Cardiac fibroblast (primary cell): ENCODE data around the gene ITGA11.

Experiments used
- DNase-seq, 2 donors: peaks; one replicate each; pipeline versions ENCODE4 v3.0.0 to v3.0.0-alpha.2; 2010; ENCODE audit warnings: low read depth in 2 of 2
- H3K4me3 ChIP-seq, 2 donors: replicated peaks in 1 of 2; 1 replicate in 1 of 2; 2 replicates in 1 of 2; pipeline ENCODE4 v1.5.1; 2011; ENCODE audit warnings: low read depth in 2 of 2, low read length in 2 of 2, mild to moderate bottlenecking in 2 of 2, moderate library complexity in 1 of 2
- CTCF ChIP-seq: IDR thresholded peaks from one replicate; pipeline ENCODE4 v1.5.1; 2011; ENCODE audit warnings: low read depth, mild to moderate bottlenecking, low read length, inconsistent platforms

Gene ITGA11

GRCh38 chr15:68441045-68441743, 9.2 kb upstream of the ITGA11 start:
- DNase-seq, result peak in 1 of 2 donors; percentile 34
- no peak overlapping the region for H3K4me3 ChIP-seq
- no peak for TF ChIP-seq CTCF

- no peak for TF ChIP-seq CTCF
- no peak for DNase-seq
- no peak overlapping the region for H3K4me3 ChIP-seq
Observed at GRCh38 chr15:68440136-68440535, 8.2 kb upstream of the ITGA11 start.

GRCh38 chr15:68439506-68439905, 7.5 kb upstream of the ITGA11 start:
- no peak overlapping the region for H3K4me3 ChIP-seq
- TF ChIP-seq CTCF, result no peak
- no peak for DNase-seq

- no peak for DNase-seq
- H3K4me3 ChIP-seq, result no peak overlapping the region
- no peak for TF ChIP-seq CTCF
Observed at GRCh38 chr15:68436680-68437079, 4.7 kb upstream of the ITGA11 start.

DNA sequence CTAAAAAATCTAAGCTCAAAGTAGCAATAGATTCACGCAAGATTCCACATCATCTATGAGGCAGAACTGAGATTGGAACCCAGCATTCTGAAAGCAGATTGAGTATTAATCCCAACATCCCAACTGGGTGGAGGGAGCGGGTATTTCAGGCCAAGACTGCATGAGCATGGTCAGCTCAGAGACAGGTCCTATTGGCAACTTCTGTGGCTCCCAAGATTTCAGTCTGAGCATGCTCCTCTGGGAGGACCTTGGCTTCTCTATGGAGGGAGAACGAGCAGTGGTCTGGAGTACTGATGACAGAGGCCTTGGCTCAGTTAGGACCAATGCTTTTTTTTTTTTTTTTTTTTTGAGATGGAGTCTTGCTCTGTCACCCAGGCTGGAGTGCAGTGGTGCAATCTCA, 4.0 kb upstream of the ITGA11 start:
- TF ChIP-seq CTCF, result no peak

GRCh38 chr15:68434021-68434420, 2.1 kb upstream of the ITGA11 start:
- no peak overlapping the region for H3K4me3 ChIP-seq
- TF ChIP-seq CTCF, result no peak
- no peak for DNase-seq

More for the DNA sequence above, 4.0 kb upstream of the ITGA11 start:
- no peak for DNase-seq
- no peak overlapping the region for H3K4me3 ChIP-seq

- no peak for DNase-seq
- no peak overlapping the region for H3K4me3 ChIP-seq
- TF ChIP-seq CTCF, result no peak
Observed at GRCh38 chr15:68433551-68433950, 1.6 kb upstream of the ITGA11 start.
